G401 (cell line): Measurements from ENCODE around the gene RBM17. TPM values are rescaled to one million over a fixed set of nuclear protein-coding genes. Genes with fewer than 3 reads are reported as not detected.

ENCODE experiments used
- DNase-seq: peaks from one replicate; pipeline ENCODE4 v3.0.0-alpha.2; 2015; ENCODE audit warnings: low spot score
- in situ Hi-C: cut with HindIII; loops from 2 replicates; pipeline ENCODE4 v1.10.0; 2016; ENCODE audit warnings: low sequenced_read_pairs, mixed read lengths
- total RNA-seq: library from RNA; depleted of rRNA; stranded (reverse); fragments of >200 nt; shearing (Covaris generic); gene quantifications from 2 replicates; pipeline ENCODE4 v1.2.3, GENCODE V29; 2014

RBM17 gene
- total RNA-seq, 1 experiment from 2014 or later = 41.9 TPM

GRCh38 chr10:6072215-6072934, 16.5 kb upstream of the RBM17 start:
- in situ Hi-C loops = no loop called here
- no peak for DNase-seq

- in situ Hi-C loops = no loop called here
- no peak for DNase-seq
Measured at GRCh38 chr10:6074489-6075301, 14.1 kb upstream of the RBM17 start.

- in situ Hi-C loops = no loop called here
- no peak for DNase-seq
Measured at GRCh38 chr10:6077071-6077675, 11.7 kb upstream of the RBM17 start.

- in situ Hi-C loops = no loop called here
- DNase-seq = no peak
Measured at GRCh38 chr10:6079044-6079443, 9.8 kb upstream of the RBM17 start.

GRCh38 chr10:6080417-6080973, 8.3 kb upstream of the RBM17 start:
- in situ Hi-C loops = no loop called here

GRCh38 chr10:6082496-6083395, 6.1 kb upstream of the RBM17 start:
- DNase-seq = no peak
- in situ Hi-C loops = no loop called here

More at GRCh38 chr10:6080417-6080973, 8.3 kb upstream of the RBM17 start:
- DNase-seq = no peak

GRCh38 chr10:6083523-6084475, 5.0 kb upstream of the RBM17 start:
- DNase-seq = no peak
- in situ Hi-C loops = no loop called here

- in situ Hi-C loops = no loop called here
- DNase-seq = peak; percentile 78
Measured at GRCh38 chr10:6086375-6087233, 2.2 kb upstream of the RBM17 start.

GRCh38 chr10:6089334-6090219, 743 bp downstream of the RBM17 start:
- in situ Hi-C loops = no loop called here
- DNase-seq = no peak

- DNase-seq = no peak
- in situ Hi-C loops = no loop called here
Measured at GRCh38 chr10:6091630-6092029, 2.8 kb downstream of the RBM17 start.

- in situ Hi-C loops = no loop called here
- DNase-seq = no peak
Measured at GRCh38 chr10:6092731-6093130, 3.9 kb downstream of the RBM17 start.

GRCh38 chr10:6095810-6096570, 7.2 kb downstream of the RBM17 start:
- in situ Hi-C loops = no loop called here
- DNase-seq = no peak

- in situ Hi-C loops = no loop called here
- DNase-seq = no peak
Measured at GRCh38 chr10:6097063-6097462, 8.2 kb downstream of the RBM17 start.

GRCh38 chr10:6098156-6098555, 9.3 kb downstream of the RBM17 start:
- in situ Hi-C loops = no loop called here
- no peak for DNase-seq

GRCh38 chr10:6100370-6100769, 11.5 kb downstream of the RBM17 start:
- no peak for DNase-seq
- in situ Hi-C loops = no loop called here
